Body of pancreas (tissue), 4 donors: ENCODE results near the gene KAT6B. TPM values are rescaled to one million over a fixed set of nuclear protein-coding genes. Genes with fewer than 3 reads are reported as not detected.
A peak's percentile ranks its signal among the peaks of the same experiment; 100 is the strongest.

Source experiments
- ATAC-seq: fragments of 150-250 bp; one replicate; pipeline ENCODE4 v1.9.1; 2016
- DNase-seq, 4 donors: peaks; one replicate each; pipeline ENCODE4 v3.0.0-alpha.2; 2019
- H3K27ac ChIP-seq, 4 donors: fragments of 200-600 bp; sonication (generic); 1 replicate in 3 of 4; 2 replicates in 1 of 4; pipeline versions ENCODE4 v1.5.1 to v1.6.1; 2016 to 2019; ENCODE audit warnings: mild to moderate bottlenecking in 1 of 4, mixed read lengths in 1 of 4, moderate library complexity in 1 of 4
- H3K27me3 ChIP-seq, 2 donors: fragments of 200-600 bp; sonication (generic); one replicate each; pipeline ENCODE4 v1.6.0; 2016; ENCODE audit warnings: mild to moderate bottlenecking in 1 of 2
- H3K36me3 ChIP-seq, 2 donors: fragments of 200-600 bp; sonication (generic); replicated peaks in 1 of 2; 2 replicates each; pipeline ENCODE4 v1.5.1; 2016; ENCODE audit warnings: low read depth in 2 of 2; ENCODE audit not compliant: insufficient read depth in 1 of 2
- H3K4me1 ChIP-seq: fragments of 200-600 bp; sonication (generic); one replicate; pipeline ENCODE4 v1.6.0; 2016
- H3K4me3 ChIP-seq, 2 donors: fragments of 200-600 bp; sonication (generic); 1 replicate in 1 of 2; 2 replicates in 1 of 2; pipeline ENCODE4 v1.5.1; 2016 to 2019
- H3K9me3 ChIP-seq, 3 donors: fragments of 200-600 bp; sonication (generic); 1 replicate in 2 of 3; 2 replicates in 1 of 3; pipeline ENCODE4 v1.5.1; 2016
- CTCF ChIP-seq, 7 experiments: fragments of 450-650 bp in 4 of 7; fragments of 200-600 bp in 3 of 7; sonication (generic) in 3 of 7; IDR thresholded peaks; one replicate each; pipeline ENCODE4 v1.5.1; 2016 to 2019; ENCODE audit warnings: antibody characterized with exemption in 7 of 7
- POLR2A ChIP-seq, 3 donors: fragments of 450-650 bp; IDR thresholded peaks; one replicate each; pipeline ENCODE4 v1.6.1; 2016; ENCODE audit warnings: antibody characterized with exemption in 3 of 3, mild to moderate bottlenecking in 2 of 3
- WGBS, 2 donors: methylation state at CpG; one replicate each; pipeline ENCODE4 v1.1.5; 2017; 5-methylcytosine and 5-hydroxymethylcytosine counted together
- intact Hi-C: fragments of 100-400 bp; cut with DNase I; formaldehyde crosslinking; loops from one replicate; pipeline ENCODE4 v1.15.1; 2023
- total RNA-seq, 2 donors: library from RNA; depleted of rRNA; stranded (reverse); fragments of >200 nt; gene quantifications; one replicate each; pipeline ENCODE4 v1.1.0, GENCODE V29; 2016

Gene KAT6B
- total RNA-seq, 2 donors from 2014 or later: 39.9 to 45.9 TPM

GRCh38 chr10:75038335-75038734 is 211.9 kb downstream of the KAT6B start:
- peaks cover 5% of the 10 kb centered on the region for H3K4me1 ChIP-seq
- no peak overlapping the region for H3K4me3 ChIP-seq
- no peaks in the 10 kb centered on the region for H3K9me3 ChIP-seq
- intact Hi-C loops: no loop called here
- DNase-seq: peak; percentile 30 to 69 (median 42)
- peak; percentile 49 for ATAC-seq
- TF ChIP-seq CTCF (IDR thresholded peaks at IDR 0.05) (no peak), POLR2A (IDR thresholded peaks at IDR 0.05) (no peak)
- 3 to 27% methylated on average over 6 to 7 of the region's 7 CpGs for WGBS, 2 donors
- no peaks in the 10 kb centered on the region for H3K36me3 ChIP-seq
- no peaks in the 10 kb centered on the region for H3K27me3 ChIP-seq
- no peak overlapping the region for H3K27ac ChIP-seq

GRCh38 chr10:75040576-75040975 is 214.2 kb downstream of the KAT6B start:
- ATAC-seq: no peak
- DNase-seq: no peak
- Histone ChIP-seq H3K9me3 (no peaks in the 10 kb centered on the region), H3K4me3 (no peak overlapping the region), H3K36me3 (no peaks in the 10 kb centered on the region), H3K27me3 (no peaks in the 10 kb centered on the region), H3K4me1 (peaks cover 5% of the 10 kb centered on the region), H3K27ac (no peak overlapping the region)
- WGBS, 2 donors: 74 to 79% methylated on average over 9 of the region's 9 CpGs
- TF ChIP-seq CTCF (IDR thresholded peaks at IDR 0.05): no peak
- TF ChIP-seq POLR2A (IDR thresholded peaks at IDR 0.05): no peak
- intact Hi-C loops: no loop called here

- ATAC-seq (no peak), DNase-seq (no peak)
- H3K36me3 ChIP-seq: no peaks in the 10 kb centered on the region
- H3K27me3 ChIP-seq: no peaks in the 10 kb centered on the region
- H3K4me3 ChIP-seq: no peak overlapping the region
- H3K4me1 ChIP-seq: peaks cover 5% of the 10 kb centered on the region
- intact Hi-C loops: no loop called here
- WGBS, 2 donors: 88 to 100% methylated on average over 1 of the region's 1 CpG
- TF ChIP-seq CTCF (IDR thresholded peaks at IDR 0.05) (no peak), POLR2A (IDR thresholded peaks at IDR 0.05) (no peak)
- no peaks in the 10 kb centered on the region for H3K9me3 ChIP-seq
- H3K27ac ChIP-seq: no peak overlapping the region
Observed at GRCh38 chr10:75042292-75042974, 216.0 kb downstream of the KAT6B start.

GRCh38 chr10:75043256-75044131 is 217.1 kb downstream of the KAT6B start:
- Histone ChIP-seq H3K27me3 (no peaks in the 10 kb centered on the region), H3K4me1 (peaks cover under 1% of the 10 kb centered on the region), H3K27ac (no peak overlapping the region), H3K36me3 (no peaks in the 10 kb centered on the region), H3K9me3 (no peaks in the 10 kb centered on the region), H3K4me3 (no peak overlapping the region)
- ATAC-seq: no peak
- DNase-seq: no peak
- no peak for TF ChIP-seq POLR2A (IDR thresholded peaks at IDR 0.05)
- WGBS, 2 donors: 54 to 87% methylated on average over 12 to 67 of the region's 68 CpGs
- intact Hi-C loops: no loop called here

- TF ChIP-seq CTCF (IDR thresholded peaks at IDR 0.05) (no peak), POLR2A (IDR thresholded peaks at IDR 0.05) (no peak)
- DNase-seq (peak in 2 of 4 donors; percentile 20 to 37), ATAC-seq (no peak)
- 50 to 54% methylated on average over 6 to 9 of the region's 9 CpGs for WGBS, 2 donors
- Histone ChIP-seq H3K27me3 (no peaks in the 10 kb centered on the region), H3K4me3 (no peak overlapping the region), H3K36me3 (no peaks in the 10 kb centered on the region), H3K4me1 (no peaks in the 10 kb centered on the region), H3K27ac (no peak overlapping the region), H3K9me3 (no peaks in the 10 kb centered on the region)
- intact Hi-C loops: no loop called here
Observed at GRCh38 chr10:75048669-75049098, 222.3 kb downstream of the KAT6B start.
